HUDEP-2 (cell line): ENCODE results near the gene ACAP2.
A peak's percentile ranks its signal among the peaks of the same experiment; 100 is the strongest.
"Not testable (repeated sequence)": the region's sequence is repeated elsewhere in the genome, so short reads cannot be mapped to it uniquely, and the experiment has no call there.

Experiments used
- DNase-seq, 76 experiments: peaks; one replicate each; lab custom pipeline; 2025; ENCODE audit not compliant: unreplicated experiment in 76 of 76; lab: John Stamatoyannopoulos, UW

Gene ACAP2, protein sequence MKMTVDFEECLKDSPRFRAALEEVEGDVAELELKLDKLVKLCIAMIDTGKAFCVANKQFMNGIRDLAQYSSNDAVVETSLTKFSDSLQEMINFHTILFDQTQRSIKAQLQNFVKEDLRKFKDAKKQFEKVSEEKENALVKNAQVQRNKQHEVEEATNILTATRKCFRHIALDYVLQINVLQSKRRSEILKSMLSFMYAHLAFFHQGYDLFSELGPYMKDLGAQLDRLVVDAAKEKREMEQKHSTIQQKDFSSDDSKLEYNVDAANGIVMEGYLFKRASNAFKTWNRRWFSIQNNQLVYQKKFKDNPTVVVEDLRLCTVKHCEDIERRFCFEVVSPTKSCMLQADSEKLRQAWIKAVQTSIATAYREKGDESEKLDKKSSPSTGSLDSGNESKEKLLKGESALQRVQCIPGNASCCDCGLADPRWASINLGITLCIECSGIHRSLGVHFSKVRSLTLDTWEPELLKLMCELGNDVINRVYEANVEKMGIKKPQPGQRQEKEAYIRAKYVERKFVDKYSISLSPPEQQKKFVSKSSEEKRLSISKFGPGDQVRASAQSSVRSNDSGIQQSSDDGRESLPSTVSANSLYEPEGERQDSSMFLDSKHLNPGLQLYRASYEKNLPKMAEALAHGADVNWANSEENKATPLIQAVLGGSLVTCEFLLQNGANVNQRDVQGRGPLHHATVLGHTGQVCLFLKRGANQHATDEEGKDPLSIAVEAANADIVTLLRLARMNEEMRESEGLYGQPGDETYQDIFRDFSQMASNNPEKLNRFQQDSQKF

DNA sequence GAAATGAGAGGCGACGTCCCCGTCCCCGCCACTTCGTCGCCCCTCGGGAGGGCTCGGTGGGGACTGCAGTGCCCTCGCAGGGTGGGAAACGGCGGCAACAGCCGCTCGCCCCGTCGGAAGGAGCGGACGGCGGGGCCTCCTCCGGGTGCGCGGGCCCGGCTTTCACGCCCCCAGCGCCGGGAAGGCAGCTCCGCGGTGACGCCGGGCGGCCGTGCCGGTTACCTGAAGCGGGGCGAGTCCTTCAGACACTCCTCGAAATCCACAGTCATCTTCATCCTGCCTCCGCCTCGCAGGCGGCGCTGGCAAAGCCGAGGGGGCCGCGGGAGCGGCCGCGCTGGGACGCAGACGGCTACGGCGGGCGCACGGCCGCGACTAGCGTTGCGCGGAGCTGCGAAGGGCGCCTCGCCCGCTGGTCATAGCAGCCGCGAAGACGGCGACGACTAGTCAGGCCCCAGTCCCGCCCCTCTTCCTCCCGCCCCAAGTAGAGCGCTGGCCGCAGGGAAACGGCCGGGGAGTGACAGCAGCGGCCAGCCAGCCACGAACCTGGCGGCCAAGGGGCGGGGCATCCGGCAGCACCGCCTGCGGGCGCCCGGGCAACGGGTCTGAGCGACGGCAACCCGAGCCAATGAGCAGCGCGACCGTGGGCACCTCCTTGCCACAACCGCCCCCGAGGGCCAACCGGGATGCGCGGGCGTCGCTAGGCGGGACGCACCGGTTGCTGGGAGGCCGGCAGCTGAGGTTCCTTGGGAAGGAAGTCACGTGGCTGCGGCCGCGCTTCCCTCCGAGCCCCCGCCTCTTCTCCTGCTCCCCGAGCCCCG is at the start of gene ACAP2:
Gene ACAP2, minus strand, starts transcription at position 448 of the 818 bp plus-strand sequence. Its CDS starts 173 bp downstream, at position 275.
- peak; percentile 86 to 100 (median 99) for DNase-seq

DNA sequence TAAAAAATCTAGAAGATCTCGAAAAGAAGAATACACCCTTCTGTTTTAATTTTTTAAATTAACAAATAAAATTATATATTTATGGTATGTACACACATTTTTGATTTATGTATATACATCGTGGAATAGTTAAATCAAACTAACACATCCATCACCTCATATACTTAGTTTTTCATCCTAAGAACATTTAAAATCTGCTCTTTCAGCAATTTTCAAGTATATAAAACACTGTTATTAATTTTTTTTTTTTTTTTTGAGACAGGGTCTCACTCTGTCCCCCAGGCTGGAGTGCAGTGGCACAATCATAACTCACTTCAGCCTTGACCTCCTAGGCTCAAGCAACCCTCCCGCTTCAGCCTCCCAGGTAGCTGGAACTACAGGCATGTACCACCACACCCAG is 32.8 kb upstream of the ACAP2 start:
- DNase-seq = no peak

DNA sequence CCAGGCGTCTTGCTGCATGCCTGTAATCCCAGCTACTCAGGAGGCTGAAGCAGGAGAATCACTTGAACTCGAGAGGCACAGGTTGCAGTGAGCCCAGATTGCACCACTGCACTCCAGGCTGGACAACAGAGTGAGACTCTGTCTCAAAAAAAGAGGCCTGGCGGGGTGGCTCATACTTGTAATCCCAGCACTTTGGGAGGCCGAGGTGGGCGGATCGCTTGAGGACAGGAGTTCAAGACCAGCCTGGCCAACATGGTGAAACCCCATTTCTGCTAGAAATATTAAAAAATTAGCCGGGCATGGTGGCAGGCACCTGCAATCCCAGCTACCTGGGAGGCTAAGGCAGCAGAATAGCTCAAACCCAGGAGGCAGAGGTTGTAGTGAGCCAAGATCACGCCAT is 32.3 kb upstream of the ACAP2 start:
- DNase-seq = not testable (repeated sequence)

DNA sequence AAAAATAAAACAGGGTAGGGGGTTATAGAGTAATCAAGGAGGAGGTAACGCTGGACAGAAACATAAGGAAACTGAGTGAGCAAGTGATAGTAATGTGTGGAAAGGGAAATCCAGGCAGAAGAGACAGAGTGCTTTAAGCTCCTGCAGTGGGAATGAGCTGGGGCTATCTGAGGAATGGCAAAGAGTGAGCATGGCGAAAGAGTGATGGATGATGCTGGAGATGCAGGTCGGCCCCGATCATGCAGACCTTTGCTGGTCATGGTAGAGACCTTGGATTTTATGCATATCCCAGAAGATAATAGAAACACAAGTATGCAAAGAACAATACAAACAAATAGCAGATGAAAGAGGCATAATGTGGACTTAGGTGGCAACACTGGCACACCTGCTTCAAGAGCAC is 26.0 kb upstream of the ACAP2 start:
- DNase-seq = no peak

DNA sequence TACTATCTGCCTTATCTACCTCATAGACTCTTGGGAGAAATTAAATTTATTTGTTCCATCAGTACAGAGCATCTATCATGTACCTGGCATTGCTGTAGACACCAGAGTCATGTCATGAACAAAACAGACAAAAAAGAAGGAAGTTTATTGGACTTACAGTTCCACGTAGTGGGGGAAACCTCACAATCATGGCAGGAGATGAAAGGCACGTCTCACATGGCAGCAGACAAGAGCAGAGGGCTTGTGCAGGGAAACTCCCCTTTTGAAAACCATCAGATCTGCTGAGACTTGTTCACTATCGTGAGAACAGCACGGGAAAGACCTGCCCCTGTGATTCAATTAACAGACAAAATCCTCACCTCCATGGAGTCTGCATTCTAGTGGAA is 25.6 kb upstream of the ACAP2 start:
- DNase-seq = no peak

DNA sequence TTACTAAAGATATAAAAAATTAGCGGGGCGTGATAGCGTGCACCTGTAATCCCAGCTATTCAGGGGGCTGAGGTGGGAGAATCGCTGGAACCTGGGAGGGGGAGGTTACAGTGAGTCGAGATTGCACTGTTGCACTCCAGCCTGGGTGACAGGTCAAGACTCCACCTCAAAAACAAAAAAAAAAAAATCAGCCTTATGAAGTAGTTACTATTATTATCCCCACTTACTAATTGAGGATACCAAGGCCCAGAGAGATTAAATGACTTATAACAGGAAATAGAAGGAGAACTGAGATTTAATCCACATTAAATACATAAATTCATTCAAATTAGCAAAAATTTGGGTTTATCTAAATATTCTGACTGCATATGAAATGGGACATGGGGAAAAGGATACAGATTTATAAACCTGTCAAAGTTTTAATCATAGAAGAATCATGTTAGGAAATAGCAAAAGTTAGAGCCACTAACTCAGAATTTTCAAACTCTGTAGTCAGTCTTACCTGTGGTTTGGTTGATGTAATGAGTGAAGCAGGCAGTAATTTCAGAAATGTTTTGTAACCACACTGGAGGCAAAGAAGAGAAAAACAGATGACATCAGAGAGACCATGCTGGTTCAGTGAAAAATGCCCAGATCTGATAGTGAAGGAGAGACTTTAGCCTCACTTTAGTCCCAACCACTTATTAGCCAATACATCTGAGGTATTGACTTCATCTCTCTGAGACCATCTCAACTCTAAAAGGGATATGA is 25.0 kb upstream of the ACAP2 start:
- DNase-seq = no peak

DNA sequence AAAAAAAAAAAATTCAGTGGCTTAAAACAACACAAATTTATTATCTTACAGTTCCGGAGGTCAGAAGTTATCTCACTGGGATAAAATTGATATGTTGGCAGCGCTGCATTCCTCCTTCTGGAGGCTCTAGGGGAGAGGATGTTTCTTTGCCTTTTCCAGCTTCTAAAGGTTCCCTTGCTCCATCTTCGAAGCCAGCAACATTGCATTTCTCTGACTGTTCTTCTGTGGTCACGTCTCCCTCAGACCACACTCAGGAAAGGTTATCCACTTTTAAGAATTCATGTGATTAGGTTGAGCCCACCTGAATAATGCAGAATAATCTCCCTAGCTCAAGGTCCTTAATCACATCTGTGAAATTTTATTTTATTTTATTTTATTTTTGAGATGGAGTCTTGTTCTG is 23.4 kb upstream of the ACAP2 start:
- DNase-seq = no peak

DNA sequence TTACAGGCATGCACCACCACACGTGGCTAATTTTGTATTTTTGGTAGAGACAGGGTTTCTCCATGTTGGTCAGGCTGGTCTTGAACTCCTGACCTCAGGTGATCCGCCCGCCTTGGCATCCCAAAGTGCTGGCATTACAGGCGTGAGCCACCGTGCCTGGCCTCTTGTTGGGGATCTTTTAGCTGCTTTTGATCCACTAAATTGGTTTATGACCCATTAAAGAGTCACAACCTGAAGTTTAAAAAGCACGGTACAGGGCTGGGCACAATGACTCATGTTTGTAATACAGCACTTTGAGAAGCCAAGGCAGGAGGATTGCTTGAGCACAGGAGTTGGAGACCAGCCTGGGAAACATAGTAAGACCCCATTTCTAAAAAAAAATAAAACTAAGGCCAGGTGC is 20.1 kb upstream of the ACAP2 start:
- DNase-seq = not testable (repeated sequence)

DNA sequence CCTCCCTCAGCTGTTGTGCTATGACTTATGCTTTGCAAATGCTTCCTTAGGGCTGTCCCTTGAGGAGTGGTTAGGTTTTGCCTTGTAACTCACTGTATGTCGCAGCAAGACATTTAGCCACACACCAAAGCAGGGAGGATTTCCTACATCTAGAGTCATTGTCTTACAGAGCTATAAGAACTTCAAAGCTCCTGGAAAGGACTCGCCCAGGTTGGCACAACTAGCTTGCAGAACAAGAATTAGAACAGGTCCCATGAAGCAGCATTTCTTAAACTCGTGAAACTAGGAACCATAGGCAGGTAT is 19.4 kb upstream of the ACAP2 start:
- DNase-seq = no peak

DNA sequence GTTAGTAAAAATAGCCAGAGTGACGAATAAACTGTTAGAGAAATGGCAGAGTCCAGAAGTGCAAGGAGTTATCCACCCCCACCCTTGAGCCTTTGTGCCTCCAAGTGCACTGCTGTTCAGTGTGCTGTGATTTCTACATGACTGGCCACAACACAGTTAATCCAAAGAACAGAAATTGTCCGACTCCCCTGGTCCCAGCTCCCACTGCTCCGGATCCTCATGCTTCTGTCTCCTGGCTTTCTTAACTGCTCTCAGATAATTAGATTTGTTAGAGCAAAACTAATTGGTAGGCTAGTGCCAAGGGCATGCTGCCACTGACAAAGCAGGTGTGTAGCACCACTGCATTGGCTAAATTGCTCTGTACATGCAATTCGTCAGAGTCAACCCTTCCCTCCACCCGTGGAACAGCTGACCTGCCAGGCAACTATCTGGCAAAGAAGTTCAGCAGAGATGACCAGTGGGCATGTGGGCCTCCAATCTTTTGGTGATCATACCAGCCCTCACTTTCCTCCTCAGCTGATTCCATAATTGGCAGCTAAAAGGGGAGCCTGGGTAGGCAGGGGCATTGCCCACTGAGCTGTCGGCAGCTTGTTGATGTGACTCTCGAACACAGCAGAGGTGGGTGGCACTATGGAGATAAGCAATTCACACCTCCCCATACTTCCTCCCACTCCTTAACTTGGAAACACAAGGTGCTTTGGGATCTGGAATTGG is 18.9 kb upstream of the ACAP2 start:
- DNase-seq = peak in 8 of 76 experiments; percentile 8 to 25 (median 18)

DNA sequence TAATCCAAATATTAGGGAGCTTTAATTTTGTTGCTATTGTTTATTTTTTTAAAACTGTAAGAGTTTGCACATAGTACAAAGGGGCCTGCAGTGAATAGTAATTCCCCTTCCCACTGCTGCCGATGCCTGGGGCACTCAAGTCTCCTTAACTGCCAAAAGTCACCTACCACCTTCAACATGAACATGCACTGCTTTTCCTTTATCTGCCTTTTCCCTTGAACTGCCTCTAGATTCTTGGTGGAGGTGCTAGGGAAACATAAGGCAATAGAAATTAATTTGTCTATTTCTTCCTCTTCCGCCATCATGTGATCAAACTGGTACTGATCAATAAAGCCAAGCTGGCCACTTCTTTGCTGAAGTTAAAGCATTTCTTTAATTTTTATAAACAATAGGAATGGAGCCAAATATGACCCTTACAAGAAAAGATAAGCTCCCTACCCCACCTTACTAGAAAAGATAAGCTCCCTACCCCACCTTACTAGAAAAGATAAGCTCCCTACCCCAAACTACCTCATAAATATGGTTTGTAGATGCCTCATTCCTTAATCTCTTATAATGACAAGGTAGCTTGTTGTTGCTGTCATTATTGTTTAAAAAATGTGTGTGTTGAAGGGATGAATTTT is 17.4 kb upstream of the ACAP2 start:
- peak in 29 of 76 experiments; percentile 4 to 77 (median 37) for DNase-seq

DNA sequence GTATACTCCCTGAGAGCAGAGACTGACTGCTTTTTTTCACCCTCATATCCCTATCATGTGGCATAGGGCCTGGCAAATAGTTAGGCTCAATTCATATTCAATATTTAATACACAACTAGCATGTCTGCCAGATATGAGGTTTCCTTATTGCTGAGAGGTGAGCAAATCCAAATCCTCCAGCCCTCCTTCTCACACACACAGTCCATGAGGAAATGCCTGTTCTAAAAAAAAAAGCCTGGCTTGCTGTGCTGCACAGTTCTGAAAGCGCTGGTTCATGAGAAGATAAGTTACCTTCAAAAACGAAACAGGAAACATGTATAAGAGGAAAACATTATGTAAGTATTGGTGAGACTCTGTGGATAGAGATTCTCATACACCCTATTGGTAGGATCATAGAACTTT is 15.5 kb upstream of the ACAP2 start:
- peak in 11 of 76 experiments; percentile 10 to 65 (median 33) for DNase-seq

DNA sequence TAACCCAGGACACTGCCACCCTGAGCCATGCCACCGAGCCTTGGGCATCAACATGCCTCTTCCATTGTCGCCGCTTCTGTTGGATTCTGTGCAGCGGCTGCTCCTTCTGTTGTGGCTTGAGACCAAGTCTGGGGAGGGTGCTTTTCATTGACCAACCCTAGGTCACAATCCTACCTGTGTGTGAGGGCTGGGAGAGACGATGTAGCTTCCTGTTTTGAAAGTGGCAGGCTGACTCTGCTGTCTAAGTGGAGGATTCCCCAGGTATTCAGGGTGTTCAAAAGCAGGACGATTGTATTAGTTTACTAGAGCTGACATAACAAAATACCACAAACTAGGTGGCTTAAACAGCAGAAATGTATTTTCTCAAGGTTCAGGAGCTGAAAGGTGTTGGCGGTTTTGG is 13.0 kb upstream of the ACAP2 start:
- no peak for DNase-seq

DNA sequence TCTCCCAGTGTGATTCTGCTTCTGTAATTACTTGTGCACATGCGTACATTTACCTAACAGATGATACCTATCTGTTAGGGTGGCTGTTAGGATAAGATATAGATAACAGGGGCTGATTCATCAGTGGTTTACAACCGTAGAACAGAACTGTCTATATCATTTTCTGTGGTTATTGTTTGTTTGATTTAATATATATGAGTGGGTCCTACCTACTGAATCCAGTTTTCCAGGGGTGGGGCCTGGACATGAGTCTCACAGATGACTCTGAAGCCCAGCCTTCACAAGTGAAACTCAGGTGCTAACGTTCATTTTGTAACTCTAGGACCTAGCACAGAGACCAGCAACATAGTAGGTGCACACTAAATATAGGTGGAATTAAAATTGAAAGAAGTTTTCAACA is 10.4 kb upstream of the ACAP2 start:
- peak in 22 of 76 experiments; percentile 14 to 58 (median 34) for DNase-seq

DNA sequence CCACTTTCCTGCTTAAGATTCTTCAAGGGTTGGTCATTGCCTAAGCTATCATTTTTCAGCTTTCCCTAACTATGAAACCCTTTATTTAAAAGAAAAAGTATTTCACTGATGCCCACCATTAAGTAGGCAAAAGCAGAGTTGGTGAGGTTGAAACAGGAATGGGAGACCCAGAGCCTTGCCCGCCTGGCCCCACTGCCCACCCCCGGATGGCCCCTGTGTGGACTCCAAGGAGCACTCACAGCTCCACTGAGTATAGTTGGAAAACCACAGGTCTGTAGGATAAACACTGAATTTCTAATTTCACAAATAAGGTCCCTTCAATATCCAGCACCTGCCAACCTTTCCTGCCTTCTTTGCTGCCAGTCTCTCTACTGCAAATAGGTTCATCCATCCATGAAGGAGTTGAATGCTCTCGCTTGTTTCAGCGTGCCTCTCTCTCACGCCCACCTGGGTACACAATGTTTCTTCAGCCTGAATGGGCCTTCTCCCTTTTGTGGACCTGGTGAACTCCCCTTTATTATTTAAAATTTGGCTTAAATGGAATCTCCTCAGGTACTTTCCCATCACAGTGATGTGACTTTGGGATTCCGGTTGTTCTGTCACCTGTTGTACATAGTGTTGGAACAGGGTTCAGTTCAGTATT is 8.7 kb upstream of the ACAP2 start:
- no peak for DNase-seq

DNA sequence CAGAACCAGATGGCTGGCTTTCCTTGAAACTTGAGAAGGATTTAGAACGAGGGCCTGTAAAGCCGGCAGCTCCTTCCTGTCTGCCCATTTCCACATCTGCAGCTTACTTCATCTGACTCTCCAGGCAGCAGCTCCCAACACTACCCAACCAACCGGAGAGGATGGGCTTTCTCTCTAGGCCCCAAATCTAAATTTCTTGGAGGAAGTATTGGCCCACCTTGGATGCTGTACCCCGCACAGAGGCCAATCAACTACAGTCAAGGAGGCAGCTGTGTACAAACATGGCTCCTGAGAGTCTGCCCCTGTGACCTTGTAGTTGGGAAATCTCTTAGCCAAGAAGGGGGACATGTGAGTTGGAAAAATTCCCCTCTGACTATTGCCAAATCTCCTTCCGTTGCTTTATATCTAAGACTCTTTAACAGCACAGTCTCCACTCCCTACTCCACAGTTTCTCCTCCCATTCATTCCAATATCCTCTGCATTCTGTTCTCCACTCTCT is 8.0 kb upstream of the ACAP2 start:
- no peak for DNase-seq

DNA sequence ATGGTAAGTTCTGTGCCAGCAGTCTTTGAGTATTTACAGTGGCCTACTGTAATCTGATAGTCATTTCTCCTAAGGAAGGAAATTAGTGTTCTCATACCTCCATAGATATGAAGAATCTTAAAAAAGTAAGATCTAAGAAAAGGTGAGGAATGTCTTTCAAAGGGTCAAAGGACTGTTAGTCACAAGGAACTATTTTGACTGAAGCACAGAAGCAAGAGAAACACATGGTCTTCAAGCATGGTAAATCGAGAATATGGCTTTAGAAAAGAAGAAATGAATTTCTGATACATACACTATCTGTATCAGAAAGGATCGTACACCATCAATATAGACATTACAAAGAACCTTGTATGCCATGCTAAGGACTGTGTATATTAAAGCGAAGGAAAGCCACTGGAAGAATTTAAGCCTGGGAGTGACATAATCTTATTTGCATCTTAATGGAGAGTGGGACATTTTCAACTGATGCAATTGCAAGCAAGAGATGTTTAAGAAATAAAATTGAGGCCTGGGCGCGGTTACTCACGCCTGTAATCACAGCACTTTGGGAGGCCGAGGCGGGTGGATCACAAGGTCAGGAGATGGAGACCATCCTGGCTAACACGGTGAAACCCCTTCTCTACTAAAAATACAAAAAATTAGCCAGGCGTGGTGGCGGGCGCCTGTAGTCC is 5.5 kb upstream of the ACAP2 start:
- no peak for DNase-seq

DNA sequence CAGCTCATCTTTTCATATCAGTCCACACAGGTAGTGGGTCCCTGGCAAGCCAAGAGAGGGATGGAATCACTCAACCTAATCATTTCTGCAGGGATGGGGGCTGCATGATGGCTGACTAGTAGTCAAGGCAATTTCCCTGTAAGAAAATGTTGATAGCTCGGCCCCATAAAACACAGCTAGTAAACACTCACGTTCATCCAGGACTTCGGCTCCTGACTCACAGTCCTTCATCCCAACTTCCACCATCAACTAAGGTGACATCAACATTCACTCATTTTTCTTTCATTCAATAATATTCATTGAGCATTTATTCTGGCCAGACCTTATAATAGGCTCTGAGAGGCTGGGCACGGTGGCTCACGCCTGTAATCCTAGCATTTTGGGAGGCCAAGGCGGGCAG is 4.4 kb upstream of the ACAP2 start:
- no peak for DNase-seq
